A549 (cell line): ENCODE results near the gene PAPSS2. TPM values are rescaled to one million over a fixed set of nuclear protein-coding genes. Genes with fewer than 3 reads are reported as not detected.
"Not testable (repeated sequence)": the region's sequence is repeated elsewhere in the genome, so short reads cannot be mapped to it uniquely, and the experiment has no call there.

Source experiments
- ATAC-seq, 2 experiments: fragments of 200-7000 bp in 1 of 2; fragments of >200 bp in 1 of 2; cut with Nextera tagmentation in 1 of 2; cut with Tn5 transposase in 1 of 2; 3 replicates each; pipeline versions ENCODE4 v1.8.0 to v1.9.1; 2018 to 2020; ENCODE audit warnings: mild to moderate bottlenecking in 1 of 2, moderate library complexity in 1 of 2
- CTCF ChIA-PET: fragments of 300-600 bp; sonication (Branson Sonifier 250); formaldehyde crosslinking; extraction: SDS; loops from one replicate; lab custom pipeline; 2021; ENCODE audit warnings: antibody characterized with exemption, inconsistent platforms; lab: Yijun Ruan, JAX
- POLR2A ChIA-PET: fragments of 350-600 bp; formaldehyde crosslinking; extraction: SDS; loops from one replicate; lab custom pipeline; 2021; ENCODE audit warnings: antibody characterized with exemption, inconsistent platforms; lab: Yijun Ruan, JAX
- DNase-seq, 2 experiments: peaks; one replicate each; pipeline versions ENCODE4 v3.0.0 to v3.0.0-alpha.2; 2011 to 2016; ENCODE audit warnings: low read depth in 1 of 2, low spot score in 1 of 2
- FAIRE-seq: peaks from 2 replicates; lab custom pipeline; 2011; peaks lifted over from hg19 to GRCh38; lab: Jason Lieb, UNC
- H3K27ac ChIP-seq, 2 experiments: fragments of >200 bp; sonication (Bioruptor Twin); formaldehyde crosslinking; 3 replicates each; pipeline ENCODE4 v1.5.1; 2016 to 2017
- H3K4me1 ChIP-seq: fragments of >200 bp; sonication (Bioruptor Twin); formaldehyde crosslinking; 3 replicates; pipeline ENCODE4 v1.6.1; 2016
- H3K4me2 ChIP-seq: fragments of >200 bp; sonication (Bioruptor Twin); formaldehyde crosslinking; 3 replicates; pipeline ENCODE4 v1.6.1; 2016
- H3K4me3 ChIP-seq: fragments of >200 bp; sonication (Bioruptor Twin); formaldehyde crosslinking; 3 replicates; pipeline ENCODE4 v1.5.1; 2016
- H3K9me3 ChIP-seq: fragments of >200 bp; sonication (Bioruptor Twin); formaldehyde crosslinking; 3 replicates; pipeline ENCODE4 v1.6.1; 2016
- CEBPB ChIP-seq, 2 experiments: fragments of >200 bp in 1 of 2; sonication (Bioruptor Twin) in 1 of 2; formaldehyde crosslinking in 1 of 2; IDR thresholded peaks; 2 replicates each; pipeline ENCODE4 v1.6.1; 2012 to 2016
- FOSB ChIP-seq: fragments of 250-450 bp; sonication (Bioruptor Pico); IDR thresholded peaks from 2 replicates; pipeline ENCODE4 v1.5.0; 2020; ENCODE audit warnings: mild to moderate bottlenecking, moderate library complexity
- FOXS1 ChIP-seq: fragments of 250-450 bp; sonication (Bioruptor Pico); IDR thresholded peaks from 2 replicates; pipeline ENCODE4 v1.5.0; 2020; ENCODE audit warnings: mild to moderate bottlenecking, moderate library complexity
- HDAC2 ChIP-seq: fragments of 200-600 bp; sonication (generic); IDR thresholded peaks from 2 replicates; pipeline ENCODE4 v1.6.1; 2016
- HOXA7 ChIP-seq: fragments of 250-450 bp; sonication (Bioruptor Pico); IDR thresholded peaks from 2 replicates; pipeline ENCODE4 v1.5.0; 2020; ENCODE audit warnings: mild to moderate bottlenecking, moderate library complexity
- JUN ChIP-seq, 2 experiments: fragments of >200 bp; sonication (Bioruptor Twin); formaldehyde crosslinking; IDR thresholded peaks; 2 replicates in 1 of 2; 3 replicates in 1 of 2; pipeline ENCODE4 v1.6.1; 2016 to 2017
- MYC ChIP-seq: IDR thresholded peaks from 2 replicates; pipeline ENCODE4 v1.6.1; 2012; ENCODE audit warnings: mild to moderate bottlenecking, inconsistent platforms, low read length, improper control_type of control experiment, borderline replicate concordance
- PHF8 ChIP-seq: fragments of 200-600 bp; sonication (generic); IDR thresholded peaks from 2 replicates; pipeline ENCODE4 v1.6.1; 2016; ENCODE audit warnings: low read depth, mild to moderate bottlenecking, antibody characterized with exemption, moderate library complexity, borderline replicate concordance
- POLR2A ChIP-seq: IDR thresholded peaks from 2 replicates; pipeline ENCODE4 v1.6.1; 2012; ENCODE audit warnings: mild to moderate bottlenecking, low read length
- RAD21 ChIP-seq, 2 experiments: fragments of >200 bp in 1 of 2; sonication (Bioruptor Twin) in 1 of 2; formaldehyde crosslinking in 1 of 2; IDR thresholded peaks in 1 of 2; conservative IDR thresholded peaks in 1 of 2; 2 replicates in 1 of 2; 3 replicates in 1 of 2; pipeline ENCODE4 v1.6.1; 2012 to 2018; ENCODE audit warnings: inconsistent platforms in 1 of 2
- RCOR1 ChIP-seq: fragments of 150-350 bp; IDR thresholded peaks from 2 replicates; pipeline ENCODE4 v1.6.1; 2014; ENCODE audit warnings: antibody characterized with exemption, low read length, low read depth
- SREBF2 ChIP-seq: fragments of 450-650 bp; IDR thresholded peaks from 2 replicates; pipeline ENCODE4 v1.6.1; 2014; ENCODE audit warnings: mild to moderate bottlenecking, moderate library complexity
- ZFP36 ChIP-seq: fragments of 450-650 bp; IDR thresholded peaks from 2 replicates; pipeline ENCODE4 v1.6.1; 2014; ENCODE audit warnings: borderline replicate concordance; ENCODE audit not compliant: partially characterized antibody
- WGBS: methylation state at CpG from one replicate; pipeline ENCODE4 v1.1.6; 2017; ENCODE audit errors: missing lambda C conversion rate; 5-methylcytosine and 5-hydroxymethylcytosine counted together
- polyA minus RNA-seq: library from RNA; depleted of rRNA, polyadenylated mRNA; stranded (reverse); fragments of >200 nt; gene quantifications from 2 replicates; pipeline ENCODE4 v1.2.3, GENCODE V29; 2011; rRNA and poly(A)+ RNA removed
- polyA plus RNA-seq, 4 experiments: library from polyadenylated mRNA; depleted of rRNA in 3 of 4; stranded (reverse); fragments of >200 nt; fragmentation: RNase III in 1 of 4; extraction: RNeasy Plus Mini Kit Qiagen cat#74134 plus additional on column Dnase treatment in 1 of 4; gene quantifications; 2 replicates in 3 of 4; 3 replicates in 1 of 4; pipeline ENCODE4 v1.2.3, GENCODE V29; 2011 to 2017
- TF ChIP-seq, protein P1 (sequence below): fragments of >200 bp; sonication (Bioruptor Twin); formaldehyde crosslinking; IDR thresholded peaks from 3 replicates; pipeline ENCODE4 v1.6.1; 2016
- TF ChIP-seq, protein P2 (sequence below): fragments of 150-350 bp; IDR thresholded peaks from 2 replicates; pipeline ENCODE4 v1.6.1; 2014; ENCODE audit warnings: low read depth, mild to moderate bottlenecking, low read length
- TF ChIP-seq, protein P3 (sequence below): fragments of 250-450 bp; sonication (Bioruptor Pico); IDR thresholded peaks from 2 replicates; pipeline ENCODE4 v1.5.0; 2020; ENCODE audit warnings: low read depth, mild to moderate bottlenecking, moderate library complexity
- TF ChIP-seq, protein P4 (sequence below): IDR thresholded peaks from 2 replicates; pipeline ENCODE4 v1.6.1; 2012; ENCODE audit warnings: low read depth, borderline replicate concordance

PAPSS2 gene
- polyA plus RNA-seq (2011; rRNA removed), result 27.7 and 37.9 TPM in 2 replicates
- 13.5 and 18.1 TPM in 2 replicates for polyA plus RNA-seq (2012; cell fraction: cytosol; rRNA removed)
- polyA plus RNA-seq (2012; cell fraction: nucleus; rRNA removed), result 10.8 and 14.7 TPM in 2 replicates
- polyA plus RNA-seq (2017; fragmentation: RNase III; extraction: RNeasy Plus Mini Kit Qiagen cat#74134 plus additional on column Dnase treatment), result 29.0 to 32.9 TPM (median 32.8 TPM) in 3 replicates
- 19.2 and 22.8 TPM in 2 replicates for polyA minus RNA-seq

DNA sequence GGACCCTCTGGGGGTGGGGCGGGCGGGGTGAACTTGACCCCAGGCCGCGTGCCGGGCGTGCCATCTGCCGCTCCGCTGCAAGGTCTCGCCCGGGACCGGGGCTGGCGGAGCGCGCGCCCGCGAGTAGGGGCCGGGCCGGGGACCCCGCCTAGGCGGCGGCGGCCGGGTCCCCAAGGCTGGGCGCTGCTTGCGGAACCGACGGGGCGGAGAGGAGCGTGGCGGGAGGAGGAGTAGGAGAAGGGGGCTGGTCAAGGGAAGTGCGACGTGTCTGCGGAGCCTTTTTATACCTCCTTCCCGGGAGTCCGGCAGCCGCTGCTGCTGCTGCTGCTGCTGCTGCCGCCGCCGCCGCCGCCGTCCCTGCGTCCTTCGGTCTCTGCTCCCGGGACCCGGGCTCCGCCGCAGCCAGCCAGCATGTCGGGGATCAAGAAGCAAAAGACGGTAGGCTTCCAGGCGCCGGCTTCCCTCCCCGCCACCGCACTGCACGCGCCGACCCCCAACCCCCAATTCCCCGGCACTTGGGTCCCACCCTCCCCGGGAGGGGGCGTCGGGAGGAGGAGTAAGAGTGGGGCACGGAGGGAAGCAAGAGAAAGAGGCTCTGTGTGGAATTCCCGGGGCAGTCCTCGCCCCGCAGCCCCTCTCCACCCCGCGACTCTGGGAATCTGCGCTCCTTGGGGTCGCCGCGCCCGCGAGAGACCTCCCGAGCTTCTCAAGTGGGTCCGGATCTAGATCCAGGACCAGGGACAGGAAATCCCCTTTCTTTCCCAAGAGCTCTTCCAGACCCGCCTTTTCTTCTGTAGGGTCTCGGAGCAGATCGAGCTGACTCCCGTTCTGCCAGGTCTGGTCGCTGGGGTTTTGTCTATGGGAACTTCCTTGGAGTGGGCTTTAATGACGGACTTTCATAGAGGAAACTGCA is at the start of gene PAPSS2:
PAPSS2 (plus strand) TSS at position 308 of the 913 bp plus-strand sequence; CDS start at position 412, 104 bp downstream.
- ATAC-seq, result peak; percentile 83
- Histone ChIP-seq H3K4me3 (peak within 1 kb of the TSS; percentile 78), H3K4me1 (peaks cover 48% of the 10 kb centered on the region), H3K27ac (peak within 1 kb of the TSS; percentile 73 to 95), H3K9me3 (no peaks in the 10 kb centered on the region), H3K4me2 (peak within 1 kb of the TSS; percentile 83)
- no peak for FAIRE-seq
- WGBS, result 1% methylated on average over 40 of the region's 82 CpGs
- TF ChIP-seq, protein P1, sequence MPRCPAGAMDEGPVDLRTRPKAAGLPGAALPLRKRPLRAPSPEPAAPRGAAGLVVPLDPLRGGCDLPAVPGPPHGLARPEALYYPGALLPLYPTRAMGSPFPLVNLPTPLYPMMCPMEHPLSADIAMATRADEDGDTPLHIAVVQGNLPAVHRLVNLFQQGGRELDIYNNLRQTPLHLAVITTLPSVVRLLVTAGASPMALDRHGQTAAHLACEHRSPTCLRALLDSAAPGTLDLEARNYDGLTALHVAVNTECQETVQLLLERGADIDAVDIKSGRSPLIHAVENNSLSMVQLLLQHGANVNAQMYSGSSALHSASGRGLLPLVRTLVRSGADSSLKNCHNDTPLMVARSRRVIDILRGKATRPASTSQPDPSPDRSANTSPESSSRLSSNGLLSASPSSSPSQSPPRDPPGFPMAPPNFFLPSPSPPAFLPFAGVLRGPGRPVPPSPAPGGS, result 0 out of 3 replicates have a peak, but pooled peaks have one; percentile 27
- 0 out of 4 replicates have a peak, but pooled peaks of 1 of the 2 experiments have one; percentile 3 for TF ChIP-seq CEBPB (IDR thresholded peaks at IDR 0.05)
- no peak for TF ChIP-seq MYC
- TF ChIP-seq RAD21 (conservative IDR thresholded peaks at IDR 0.05 in 1 of 2, IDR thresholded peaks at IDR 0.05 in 1 of 2), result peak in 1 of 2 experiments; percentile 30; a peak in 2 of 5 replicates
- no peak for TF ChIP-seq RCOR1
- TF ChIP-seq, protein P2, sequence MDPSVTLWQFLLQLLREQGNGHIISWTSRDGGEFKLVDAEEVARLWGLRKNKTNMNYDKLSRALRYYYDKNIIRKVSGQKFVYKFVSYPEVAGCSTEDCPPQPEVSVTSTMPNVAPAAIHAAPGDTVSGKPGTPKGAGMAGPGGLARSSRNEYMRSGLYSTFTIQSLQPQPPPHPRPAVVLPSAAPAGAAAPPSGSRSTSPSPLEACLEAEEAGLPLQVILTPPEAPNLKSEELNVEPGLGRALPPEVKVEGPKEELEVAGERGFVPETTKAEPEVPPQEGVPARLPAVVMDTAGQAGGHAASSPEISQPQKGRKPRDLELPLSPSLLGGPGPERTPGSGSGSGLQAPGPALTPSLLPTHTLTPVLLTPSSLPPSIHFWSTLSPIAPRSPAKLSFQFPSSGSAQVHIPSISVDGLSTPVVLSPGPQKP, result no peak
- TF ChIP-seq, protein P3, sequence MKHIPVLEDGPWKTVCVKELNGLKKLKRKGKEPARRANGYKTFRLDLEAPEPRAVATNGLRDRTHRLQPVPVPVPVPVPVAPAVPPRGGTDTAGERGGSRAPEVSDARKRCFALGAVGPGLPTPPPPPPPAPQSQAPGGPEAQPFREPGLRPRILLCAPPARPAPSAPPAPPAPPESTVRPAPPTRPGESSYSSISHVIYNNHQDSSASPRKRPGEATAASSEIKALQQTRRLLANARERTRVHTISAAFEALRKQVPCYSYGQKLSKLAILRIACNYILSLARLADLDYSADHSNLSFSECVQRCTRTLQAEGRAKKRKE (CRISPR knock-in tag), result no peak
- TF ChIP-seq, protein P4, sequence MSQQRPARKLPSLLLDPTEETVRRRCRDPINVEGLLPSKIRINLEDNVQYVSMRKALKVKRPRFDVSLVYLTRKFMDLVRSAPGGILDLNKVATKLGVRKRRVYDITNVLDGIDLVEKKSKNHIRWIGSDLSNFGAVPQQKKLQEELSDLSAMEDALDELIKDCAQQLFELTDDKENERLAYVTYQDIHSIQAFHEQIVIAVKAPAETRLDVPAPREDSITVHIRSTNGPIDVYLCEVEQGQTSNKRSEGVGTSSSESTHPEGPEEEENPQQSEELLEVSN, result 0 out of 2 replicates have a peak, but pooled peaks have one; percentile 19
- peak; percentile 20 for TF ChIP-seq POLR2A
- TF ChIP-seq JUN (IDR thresholded peaks at IDR 0.05), result peak; percentile 31 to 34; a peak in 1 of 5 replicates
- DNase-seq, result peak; percentile 42 to 75
- CTCF ChIA-PET, result interaction anchor here (0.5 to 3.9 kb wide), 11 partner anchors 11 to 124 kb away, joined by 3 to 23 read pairs (median 4); no protein-coding TSS in a partner anchor
- POLR2A ChIA-PET, result interaction anchor here (0.7 to 1.3 kb wide), 2 partner anchors 155 to 158 kb away, joined by 4 read pairs; partner anchors contain the start of genes ATAD1 and MINPP1

DNA sequence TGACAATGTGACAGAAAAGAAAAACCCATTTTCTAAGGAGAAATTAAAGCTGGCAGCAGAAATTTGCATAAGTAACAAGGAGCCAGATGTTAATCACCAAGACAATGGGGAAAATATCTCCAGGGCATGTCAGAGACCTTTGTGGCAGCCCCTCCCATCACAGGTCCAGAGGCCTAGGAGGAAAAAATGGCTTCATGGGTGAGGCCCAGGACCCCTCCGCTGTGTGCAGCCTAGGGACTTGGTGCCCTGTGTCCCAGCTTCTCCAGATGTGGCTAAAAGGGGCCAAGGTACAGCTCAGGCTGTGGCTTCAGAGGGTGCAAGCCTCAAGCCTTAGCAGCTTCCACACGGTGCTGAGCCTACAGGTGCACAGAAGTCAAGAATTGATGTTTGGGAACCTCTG is 48.3 kb upstream of the PAPSS2 start:
- H3K4me3 ChIP-seq, ATAC-seq, H3K9me3 ChIP-seq, DNase-seq, H3K4me2 ChIP-seq, POLR2A ChIA-PET, CTCF ChIA-PET, H3K4me1 ChIP-seq, FAIRE-seq, H3K27ac ChIP-seq: not testable (repeated sequence)
- TF ChIP-seq ZFP36, result peak; percentile 34
- WGBS, result 75% methylated on average over 2 of the region's 2 CpGs

DNA sequence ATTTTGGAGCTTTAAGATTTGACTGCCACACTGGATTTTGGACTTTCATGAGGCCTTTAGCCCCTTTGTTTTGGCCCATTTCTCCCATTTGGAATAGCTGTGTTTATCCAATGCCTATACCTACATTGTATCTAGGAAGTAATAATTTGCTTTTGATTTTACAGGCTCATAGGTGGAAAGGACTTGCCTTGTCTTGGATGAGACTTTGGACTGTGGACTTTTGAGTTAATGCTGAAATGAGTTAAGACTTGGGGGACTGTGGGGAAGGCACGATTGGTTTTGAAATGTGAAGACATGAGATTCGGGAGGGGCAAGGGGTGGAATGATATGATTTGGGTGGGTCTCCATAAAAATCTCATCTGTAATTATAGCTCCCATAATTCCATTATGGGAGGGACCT is 47.6 kb upstream of the PAPSS2 start:
- H3K9me3 ChIP-seq, result no peaks in the 10 kb centered on the region
- CTCF ChIA-PET, result no interaction called here
- ATAC-seq, result no peak
- no peak overlapping the region for H3K4me2 ChIP-seq
- no peak overlapping the region for H3K4me3 ChIP-seq
- no peak for DNase-seq
- WGBS, result 74% methylated on average over 2 of the region's 2 CpGs
- no peak overlapping the region for H3K27ac ChIP-seq
- FAIRE-seq, result no peak
- POLR2A ChIA-PET, result no interaction called here
- TF ChIP-seq HDAC2 (no peak), FOXS1 (CRISPR knock-in tag) (no peak), RCOR1 (no peak), PHF8 (no peak), HOXA7 (CRISPR knock-in tag) (no peak), SREBF2 (no peak), FOSB (CRISPR knock-in tag) (no peak)
- no peaks in the 10 kb centered on the region for H3K4me1 ChIP-seq
